RPMI7951 (cell line): ENCODE data around the gene NSUN6. TPM values are rescaled to one million over a fixed set of nuclear protein-coding genes. Genes with fewer than 3 reads are reported as not detected.

Experiments used
- DNase-seq: peaks from one replicate; pipeline ENCODE4 v3.0.0-alpha.2; 2012; ENCODE audit warnings: low read depth
- total RNA-seq: library from RNA; depleted of rRNA; stranded (reverse); fragments of >200 nt; shearing (Covaris generic); gene quantifications from 2 replicates; pipeline ENCODE4 v1.2.3, GENCODE V29; 2014

NSUN6 gene
- total RNA-seq, 1 experiment from 2014 or later = 9.6 TPM

DNA sequence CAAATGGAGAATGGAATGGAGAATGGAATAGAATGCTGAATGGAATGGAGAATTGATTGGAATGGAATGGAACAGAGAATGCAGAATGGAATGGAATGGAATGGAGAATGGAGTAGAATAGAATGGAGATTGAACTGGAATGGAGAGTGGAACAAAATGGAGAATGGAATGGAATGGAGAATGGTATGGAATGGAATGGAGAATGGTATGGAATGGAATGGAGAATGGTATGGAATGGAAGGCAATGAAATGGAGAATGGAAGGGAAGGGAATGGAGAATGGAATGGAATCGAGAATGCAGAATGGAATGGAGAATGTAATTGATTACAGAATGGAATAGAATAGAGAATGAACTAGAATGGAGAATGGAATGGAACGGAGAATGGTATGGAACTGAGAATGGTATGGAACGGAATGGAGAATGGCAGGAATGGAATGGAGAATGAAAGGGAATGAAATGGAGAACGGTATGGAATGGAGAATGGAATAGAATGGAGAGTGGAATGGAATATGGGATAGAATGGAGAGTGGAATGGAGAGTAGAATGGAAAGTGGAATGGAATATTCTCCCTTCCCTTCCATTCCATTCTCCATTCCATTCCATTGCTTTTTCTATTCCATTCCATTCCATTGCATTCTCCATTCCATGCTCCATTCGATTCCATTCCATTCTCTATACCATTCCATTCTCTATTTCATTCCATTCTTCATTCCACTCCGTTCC is 88.2 kb downstream of the NSUN6 start:
- no peak for DNase-seq

- no peak for DNase-seq
Observed at GRCh38 chr10:18561861-18562551, 89.4 kb downstream of the NSUN6 start.

- DNase-seq = no peak
Observed at GRCh38 chr10:18557960-18558359, 93.4 kb downstream of the NSUN6 start.

- DNase-seq = no peak
Observed at GRCh38 chr10:18556522-18557147, 94.8 kb downstream of the NSUN6 start.

GRCh38 chr10:18554479-18554878 is 96.9 kb downstream of the NSUN6 start:
- DNase-seq = no peak

- DNase-seq = no peak
Observed at GRCh38 chr10:18551473-18551872, 99.9 kb downstream of the NSUN6 start.

DNA sequence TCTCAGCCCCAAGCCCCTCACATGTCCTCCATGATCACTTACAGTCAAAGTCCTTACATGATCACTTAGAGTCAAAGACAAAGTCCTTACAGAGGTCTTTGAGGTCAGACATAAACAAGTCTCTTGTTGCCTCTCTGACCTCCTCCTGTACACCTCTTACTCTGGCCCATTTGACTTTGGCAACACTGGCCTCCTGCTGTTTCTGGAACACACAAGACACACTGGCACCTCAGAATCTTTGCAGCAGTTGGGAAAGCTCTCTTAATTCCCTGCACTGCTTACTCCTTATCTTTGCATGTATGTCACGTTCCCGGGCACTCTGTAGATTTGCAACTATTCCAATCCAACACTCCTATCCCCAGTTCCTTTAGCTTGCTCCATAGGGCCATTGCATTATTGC is 102.3 kb downstream of the NSUN6 start:
- DNase-seq = no peak

GRCh38 chr10:18545621-18546305 is 105.6 kb downstream of the NSUN6 start:
- no peak for DNase-seq

- DNase-seq = no peak
Observed at GRCh38 chr10:18542832-18543231, 108.6 kb downstream of the NSUN6 start.

- DNase-seq = no peak
Observed at GRCh38 chr10:18540195-18540594, 111.2 kb downstream of the NSUN6 start.

GRCh38 chr10:18539335-18539734 is 112.1 kb downstream of the NSUN6 start:
- no peak for DNase-seq

- DNase-seq = no peak
Observed at GRCh38 chr10:18533896-18534295, 117.5 kb downstream of the NSUN6 start.

GRCh38 chr10:18532881-18533535 is 118.4 kb downstream of the NSUN6 start:
- no peak for DNase-seq

- no peak for DNase-seq
Observed at GRCh38 chr10:18528292-18528691, 123.1 kb downstream of the NSUN6 start.

DNA sequence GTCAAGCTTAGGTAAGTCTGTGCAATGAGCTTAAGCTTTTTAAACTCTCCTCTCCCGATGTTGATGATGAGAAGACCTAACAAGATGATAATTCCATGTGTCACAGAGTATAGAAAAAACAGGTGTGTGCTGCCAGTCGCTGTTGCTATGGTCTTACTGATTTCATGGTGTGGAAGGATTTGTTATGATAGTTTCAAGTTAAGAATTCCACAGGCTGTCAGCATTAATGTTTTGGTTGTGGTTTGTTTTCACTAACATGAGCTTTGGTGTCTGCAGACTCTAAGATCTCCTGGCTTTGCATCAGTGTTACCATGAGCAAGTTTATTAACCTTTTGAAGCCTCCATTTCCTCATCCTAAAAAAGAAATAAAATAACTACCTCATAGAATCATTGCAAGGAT is 123.7 kb downstream of the NSUN6 start:
- no peak for DNase-seq

DNA sequence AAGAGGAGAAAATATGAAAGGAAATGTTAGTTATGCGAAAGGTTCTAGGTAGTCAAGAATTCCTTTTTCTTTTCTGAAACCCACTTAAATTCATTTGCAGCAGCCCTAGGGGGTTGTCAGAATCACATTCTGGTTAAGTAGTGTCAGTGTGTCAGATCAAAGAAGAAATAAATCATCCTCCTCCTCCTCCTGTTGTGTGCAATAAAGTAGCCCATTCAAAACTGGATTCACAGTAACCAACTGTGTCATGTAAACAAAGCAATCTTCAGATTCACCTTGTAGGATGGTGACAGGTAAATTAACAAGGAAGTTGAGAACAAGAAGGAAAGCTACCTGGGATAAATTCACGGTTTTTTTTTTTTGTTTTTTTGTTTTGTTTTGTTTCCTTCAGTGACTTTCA is 127.5 kb downstream of the NSUN6 start:
- no peak for DNase-seq

GRCh38 chr10:18523025-18523424 is 128.4 kb downstream of the NSUN6 start:
- DNase-seq = peak; percentile 4

- DNase-seq = no peak
Observed at GRCh38 chr10:18516851-18517250, 134.5 kb downstream of the NSUN6 start.

DNA sequence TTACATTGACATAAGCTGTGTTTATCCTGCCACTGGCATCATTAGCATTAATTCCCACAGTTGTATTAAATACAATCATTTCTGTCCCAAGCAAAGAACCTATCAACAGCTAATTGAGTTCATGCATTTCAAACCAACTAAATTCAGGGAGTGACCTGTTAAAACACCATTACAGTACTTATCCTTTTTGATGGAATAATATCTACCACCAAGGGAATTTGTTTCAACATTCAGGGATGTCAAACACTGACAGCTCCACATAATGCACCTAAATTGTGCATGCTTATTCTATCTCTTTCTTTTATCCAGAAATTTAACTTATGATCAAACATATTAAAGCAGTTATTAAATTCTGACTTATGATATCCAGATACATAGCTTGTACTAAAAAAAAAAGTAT is 136.8 kb downstream of the NSUN6 start:
- DNase-seq = no peak

- no peak for DNase-seq
Observed at GRCh38 chr10:18508587-18508986, 142.8 kb downstream of the NSUN6 start.

DNA sequence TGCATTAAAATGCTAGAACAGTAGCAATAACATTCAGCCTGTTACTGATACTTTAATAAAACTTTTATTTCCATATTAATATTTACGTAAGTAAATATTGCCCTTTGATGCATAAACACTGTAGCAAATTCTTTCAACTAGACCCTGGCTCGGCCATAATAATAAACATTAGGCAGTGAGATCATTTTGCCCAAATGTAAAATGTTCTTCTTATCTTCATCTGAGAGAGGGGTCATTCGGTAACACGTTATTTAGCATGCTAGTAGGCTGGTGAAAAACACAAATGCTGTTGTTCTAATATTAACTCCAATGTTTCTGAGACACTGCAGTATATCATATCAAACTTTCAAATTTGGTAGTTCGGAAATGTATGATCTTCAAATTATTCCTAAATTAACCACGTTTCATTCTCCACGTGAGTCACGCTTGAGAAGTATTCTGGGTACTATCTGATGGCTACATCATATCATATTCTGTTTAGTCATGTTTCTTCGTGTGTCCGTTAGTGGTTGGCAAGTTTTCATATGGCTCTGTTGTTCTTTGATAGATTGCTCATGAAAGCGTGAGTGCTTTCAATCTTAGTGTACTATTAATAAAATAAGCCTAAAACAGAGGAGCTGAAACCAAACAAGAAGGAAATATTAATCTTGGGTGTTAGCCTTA is 145.8 kb downstream of the NSUN6 start:
- DNase-seq = peak; percentile 53
